ENCODE data around the gene CACNA1E.

DNA sequence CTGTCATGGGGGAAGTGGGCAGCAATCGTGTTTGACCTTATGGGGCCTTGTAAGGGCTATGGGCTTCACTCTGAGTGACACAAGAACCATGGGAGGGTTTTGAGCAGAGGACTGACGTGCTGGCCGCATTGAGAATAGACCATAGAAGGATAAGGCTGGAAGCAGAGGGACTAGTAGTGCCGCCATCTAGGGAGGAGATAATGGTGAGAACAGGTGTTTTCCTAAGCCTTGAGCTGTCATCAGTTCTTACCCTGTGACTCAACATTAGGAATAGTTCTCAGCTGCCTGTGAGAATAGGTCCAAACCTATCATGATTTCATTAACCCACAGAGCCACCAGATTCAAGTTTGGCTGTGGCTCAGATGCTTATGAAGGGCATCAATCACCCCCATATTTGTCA, 228.5 kb downstream of the CACNA1E start:
- TF ChIP-seq, protein P1, sequence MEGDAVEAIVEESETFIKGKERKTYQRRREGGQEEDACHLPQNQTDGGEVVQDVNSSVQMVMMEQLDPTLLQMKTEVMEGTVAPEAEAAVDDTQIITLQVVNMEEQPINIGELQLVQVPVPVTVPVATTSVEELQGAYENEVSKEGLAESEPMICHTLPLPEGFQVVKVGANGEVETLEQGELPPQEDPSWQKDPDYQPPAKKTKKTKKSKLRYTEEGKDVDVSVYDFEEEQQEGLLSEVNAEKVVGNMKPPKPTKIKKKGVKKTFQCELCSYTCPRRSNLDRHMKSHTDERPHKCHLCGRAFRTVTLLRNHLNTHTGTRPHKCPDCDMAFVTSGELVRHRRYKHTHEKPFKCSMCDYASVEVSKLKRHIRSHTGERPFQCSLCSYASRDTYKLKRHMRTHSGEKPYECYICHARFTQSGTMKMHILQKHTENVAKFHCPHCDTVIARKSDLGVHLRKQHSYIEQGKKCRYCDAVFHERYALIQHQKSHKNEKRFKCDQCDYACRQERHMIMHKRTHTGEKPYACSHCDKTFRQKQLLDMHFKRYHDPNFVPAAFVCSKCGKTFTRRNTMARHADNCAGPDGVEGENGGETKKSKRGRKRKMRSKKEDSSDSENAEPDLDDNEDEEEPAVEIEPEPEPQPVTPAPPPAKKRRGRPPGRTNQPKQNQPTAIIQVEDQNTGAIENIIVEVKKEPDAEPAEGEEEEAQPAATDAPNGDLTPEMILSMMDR (conservative IDR thresholded peaks at IDR 0.05; ENCODE audit: low read depth in 2 of 2), result no peak
- TF ChIP-seq EZH2 (IDR thresholded peaks at IDR 0.05; ENCODE audit: low read depth, unreplicated experiment), result no peak
